Endothelial cell (in vitro differentiated cells): Measurements from ENCODE around the gene CPT1A. TPM values are rescaled to one million over a fixed set of nuclear protein-coding genes. Genes with fewer than 3 reads are reported as not detected.

Experiments
- DNase-seq: peaks from one replicate; pipeline ENCODE4 v3.0.0; 2021; ENCODE audit warnings: low spot score
- H3K27ac Mint-ChIP-seq: one replicate; pipeline ENCODE4 v1.8.0; 2021; ENCODE audit warnings: mixed read lengths, inconsistent platforms; ENCODE audit not compliant: unreplicated experiment
- H3K27me3 Mint-ChIP-seq: one replicate; pipeline ENCODE4 v1.8.0; 2021; ENCODE audit warnings: mild to moderate bottlenecking, moderate library complexity, mixed read lengths, inconsistent platforms; ENCODE audit not compliant: unreplicated experiment
- H3K36me3 Mint-ChIP-seq: one replicate; pipeline ENCODE4 v1.8.0; 2021; ENCODE audit warnings: mild to moderate bottlenecking, low read depth, mixed read lengths, inconsistent platforms; ENCODE audit not compliant: unreplicated experiment
- H3K4me1 Mint-ChIP-seq: one replicate; pipeline ENCODE4 v1.8.0; 2021; ENCODE audit warnings: mild to moderate bottlenecking, mixed read lengths, inconsistent platforms; ENCODE audit not compliant: unreplicated experiment
- H3K4me3 Mint-ChIP-seq: one replicate; pipeline ENCODE4 v1.8.0; 2021; ENCODE audit warnings: mild to moderate bottlenecking, mixed read lengths, inconsistent platforms; ENCODE audit not compliant: unreplicated experiment
- H3K9me3 Mint-ChIP-seq: one replicate; pipeline ENCODE4 v1.8.0; 2021; ENCODE audit warnings: mixed read lengths, inconsistent platforms; ENCODE audit not compliant: unreplicated experiment
- CTCF ChIP-seq: fragments of 200-600 bp; sonication (generic); IDR thresholded peaks from one replicate; pipeline ENCODE4 v1.5.0; 2021; ENCODE audit warnings: antibody characterized with exemption; ENCODE audit not compliant: unreplicated experiment
- total RNA-seq: library from RNA; stranded (reverse); fragmentation: NEBNext Ultra II Directional; extraction: Animal tissue kit (Norgen Biotek cat#: 25700); gene quantifications from one replicate; pipeline ENCODE4 v1.2.1, GENCODE V29; 2021; ENCODE audit not compliant: unreplicated experiment

CPT1A gene
- total RNA-seq, 1 donor from 2014 or later = 0.36 TPM

GRCh38 chr11:68868221-68868835, 26.6 kb upstream of the CPT1A start:
- Mint-ChIP-seq H3K9me3 (no peaks in the 10 kb centered on the region), H3K36me3 (peaks cover 2% of the 10 kb centered on the region)

GRCh38 chr11:68867066-68867465, 25.4 kb upstream of the CPT1A start:
- H3K9me3 Mint-ChIP-seq = no peaks in the 10 kb centered on the region
- H3K27ac Mint-ChIP-seq = no peak overlapping the region
- H3K4me1 Mint-ChIP-seq = peaks cover 23% of the 10 kb centered on the region
- DNase-seq = no peak
- H3K36me3 Mint-ChIP-seq = peaks cover 5% of the 10 kb centered on the region
- no peak overlapping the region for H3K4me3 Mint-ChIP-seq
- no peaks in the 10 kb centered on the region for H3K27me3 Mint-ChIP-seq
- TF ChIP-seq CTCF = no peak

More at GRCh38 chr11:68868221-68868835, 26.6 kb upstream of the CPT1A start:
- peaks cover 35% of the 10 kb centered on the region for H3K4me1 Mint-ChIP-seq
- H3K4me3 Mint-ChIP-seq = no peak overlapping the region
- DNase-seq = no peak
- H3K27ac Mint-ChIP-seq = no peak overlapping the region
- H3K27me3 Mint-ChIP-seq = no peaks in the 10 kb centered on the region
- no peak for TF ChIP-seq CTCF

- Mint-ChIP-seq H3K27me3 (no peaks in the 10 kb centered on the region), H3K36me3 (peaks cover 5% of the 10 kb centered on the region), H3K27ac (no peak overlapping the region), H3K4me1 (peaks cover 18% of the 10 kb centered on the region), H3K4me3 (no peak overlapping the region), H3K9me3 (no peaks in the 10 kb centered on the region)
- no peak for TF ChIP-seq CTCF
- DNase-seq = no peak
These were observed 23.5 kb upstream of the CPT1A start for GRCh38 chr11:68865241-68865640.

- Mint-ChIP-seq H3K27me3 (no peaks in the 10 kb centered on the region), H3K4me3 (no peak overlapping the region), H3K27ac (no peak overlapping the region), H3K36me3 (peaks cover 5% of the 10 kb centered on the region), H3K4me1 (peaks cover 5% of the 10 kb centered on the region), H3K9me3 (no peaks in the 10 kb centered on the region)
- no peak for TF ChIP-seq CTCF
- no peak for DNase-seq
These were observed 22.0 kb upstream of the CPT1A start for GRCh38 chr11:68863553-68864265.

GRCh38 chr11:68862421-68862820, 20.7 kb upstream of the CPT1A start:
- TF ChIP-seq CTCF = no peak
- Mint-ChIP-seq H3K36me3 (peaks cover 5% of the 10 kb centered on the region), H3K4me3 (no peak overlapping the region), H3K9me3 (no peaks in the 10 kb centered on the region), H3K27ac (no peak overlapping the region), H3K4me1 (peaks cover 3% of the 10 kb centered on the region), H3K27me3 (no peaks in the 10 kb centered on the region)
- DNase-seq = no peak
